OCI-LY3 (cell line): ENCODE measurements around the gene ARHGAP28.

Experiments used
- H2AFZ ChIP-seq: fragments of 200-600, 300-600 bp; shearing (Covaris generic); 2 replicates; pipeline ENCODE4 v1.6.0; 2014; ENCODE audit warnings: antibody characterized with exemption, low read depth, low read length
- H3K27ac ChIP-seq: fragments of 200-600, 300-600 bp; sonication (generic); 2 replicates; pipeline ENCODE4 v1.5.1; 2014; ENCODE audit warnings: mild to moderate bottlenecking, low read length, moderate library complexity, mixed read lengths
- H3K27me3 ChIP-seq: fragments of 200-600, 300-600 bp; sonication (generic); 2 replicates; pipeline ENCODE4 v1.6.1; 2014; ENCODE audit warnings: low read depth, low read length, mixed read lengths
- H3K36me3 ChIP-seq: fragments of 200-600, 300-600 bp; sonication (generic); replicated peaks from 2 replicates; pipeline ENCODE3; 2014; ENCODE audit warnings: low read depth, low read length, mixed read lengths
- H3K4me1 ChIP-seq: fragments of 300-600, 200-600 bp; sonication (generic); 2 replicates; pipeline ENCODE4 v1.6.1; 2014; ENCODE audit warnings: low read length, mixed read lengths
- H3K4me2 ChIP-seq: fragments of 200-600, 300-600 bp; sonication (generic); 2 replicates; pipeline ENCODE4 v1.6.1; 2014; ENCODE audit warnings: low read length, mixed read lengths
- H3K4me3 ChIP-seq: fragments of 300-600, 200-600 bp; sonication (generic); 2 replicates; pipeline ENCODE4 v1.5.1; 2014; ENCODE audit warnings: antibody characterized with exemption, mild to moderate bottlenecking, low read length, moderate library complexity
- H3K79me2 ChIP-seq: fragments of 300-600, 200-600 bp; shearing (Covaris generic); 2 replicates; pipeline ENCODE4 v1.6.1; 2014; ENCODE audit warnings: mild to moderate bottlenecking, low read length, mixed read lengths
- H3K9ac ChIP-seq: fragments of 300-600, 200-600 bp; shearing (Covaris generic); 2 replicates; pipeline ENCODE4 v1.6.0; 2014; ENCODE audit warnings: mild to moderate bottlenecking, low read length, moderate library complexity
- H3K9me3 ChIP-seq: fragments of 200-600, 300-600 bp; shearing (Covaris generic); 2 replicates; pipeline ENCODE4 v1.6.1; 2014; ENCODE audit warnings: low read length, mixed read lengths; ENCODE audit not compliant: insufficient read depth
- H4K20me1 ChIP-seq: fragments of 200-600, 300-600 bp; sonication (generic); 2 replicates; pipeline ENCODE4 v1.6.1; 2016; ENCODE audit warnings: low read length, mixed read lengths; ENCODE audit not compliant: insufficient read depth
- EZH2phosphoT487 ChIP-seq: fragments of 200-600 bp; shearing (Covaris generic); IDR thresholded peaks from 2 replicates; pipeline ENCODE4 v1.6.1; 2018; ENCODE audit warnings: antibody characterized with exemption, mixed run types, low read depth
- TF ChIP-seq, protein P1 (sequence below): fragments of 200-600, 300-600 bp; sonication (generic); IDR thresholded peaks from 2 replicates; pipeline ENCODE4 v1.5.1; 2014; ENCODE audit warnings: antibody characterized with exemption, low read length, low read depth

The ARHGAP28 gene

DNA sequence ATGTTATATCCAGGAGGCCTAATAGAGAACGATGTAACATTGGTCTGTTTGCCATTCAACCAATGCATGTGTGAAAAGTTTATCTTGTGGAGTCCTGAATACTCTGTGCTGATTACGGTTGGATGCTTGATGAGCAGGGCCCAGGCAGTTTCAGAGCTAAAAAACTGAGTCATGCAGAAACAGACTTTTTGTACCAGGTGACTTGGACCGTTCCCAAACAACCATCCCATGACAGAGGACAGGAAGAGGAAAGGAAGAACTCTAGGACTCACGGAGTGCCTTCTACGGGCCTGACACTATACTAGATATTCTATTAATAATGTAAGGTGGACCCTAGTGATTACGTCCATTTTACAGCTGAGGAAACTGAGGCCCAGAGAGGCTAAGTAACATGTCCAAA, 142.1 kb downstream of the ARHGAP28 start:
- no peak overlapping the region for H2AFZ ChIP-seq
- no peaks in the 10 kb centered on the region for H3K9me3 ChIP-seq
- H3K4me2 ChIP-seq, result no peak overlapping the region
- H3K27ac ChIP-seq, result no peak overlapping the region
- TF ChIP-seq EZH2phosphoT487, result no peak
- TF ChIP-seq, protein P1, sequence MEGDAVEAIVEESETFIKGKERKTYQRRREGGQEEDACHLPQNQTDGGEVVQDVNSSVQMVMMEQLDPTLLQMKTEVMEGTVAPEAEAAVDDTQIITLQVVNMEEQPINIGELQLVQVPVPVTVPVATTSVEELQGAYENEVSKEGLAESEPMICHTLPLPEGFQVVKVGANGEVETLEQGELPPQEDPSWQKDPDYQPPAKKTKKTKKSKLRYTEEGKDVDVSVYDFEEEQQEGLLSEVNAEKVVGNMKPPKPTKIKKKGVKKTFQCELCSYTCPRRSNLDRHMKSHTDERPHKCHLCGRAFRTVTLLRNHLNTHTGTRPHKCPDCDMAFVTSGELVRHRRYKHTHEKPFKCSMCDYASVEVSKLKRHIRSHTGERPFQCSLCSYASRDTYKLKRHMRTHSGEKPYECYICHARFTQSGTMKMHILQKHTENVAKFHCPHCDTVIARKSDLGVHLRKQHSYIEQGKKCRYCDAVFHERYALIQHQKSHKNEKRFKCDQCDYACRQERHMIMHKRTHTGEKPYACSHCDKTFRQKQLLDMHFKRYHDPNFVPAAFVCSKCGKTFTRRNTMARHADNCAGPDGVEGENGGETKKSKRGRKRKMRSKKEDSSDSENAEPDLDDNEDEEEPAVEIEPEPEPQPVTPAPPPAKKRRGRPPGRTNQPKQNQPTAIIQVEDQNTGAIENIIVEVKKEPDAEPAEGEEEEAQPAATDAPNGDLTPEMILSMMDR, result no peak
- H3K27me3 ChIP-seq, result no peaks in the 10 kb centered on the region
- no peaks in the 10 kb centered on the region for H3K36me3 ChIP-seq
- H4K20me1 ChIP-seq, result no peaks in the 10 kb centered on the region
- no peak overlapping the region for H3K9ac ChIP-seq
- H3K79me2 ChIP-seq, result no peaks in the 10 kb centered on the region
- H3K4me1 ChIP-seq, result no peaks in the 10 kb centered on the region
- no peak overlapping the region for H3K4me3 ChIP-seq

DNA sequence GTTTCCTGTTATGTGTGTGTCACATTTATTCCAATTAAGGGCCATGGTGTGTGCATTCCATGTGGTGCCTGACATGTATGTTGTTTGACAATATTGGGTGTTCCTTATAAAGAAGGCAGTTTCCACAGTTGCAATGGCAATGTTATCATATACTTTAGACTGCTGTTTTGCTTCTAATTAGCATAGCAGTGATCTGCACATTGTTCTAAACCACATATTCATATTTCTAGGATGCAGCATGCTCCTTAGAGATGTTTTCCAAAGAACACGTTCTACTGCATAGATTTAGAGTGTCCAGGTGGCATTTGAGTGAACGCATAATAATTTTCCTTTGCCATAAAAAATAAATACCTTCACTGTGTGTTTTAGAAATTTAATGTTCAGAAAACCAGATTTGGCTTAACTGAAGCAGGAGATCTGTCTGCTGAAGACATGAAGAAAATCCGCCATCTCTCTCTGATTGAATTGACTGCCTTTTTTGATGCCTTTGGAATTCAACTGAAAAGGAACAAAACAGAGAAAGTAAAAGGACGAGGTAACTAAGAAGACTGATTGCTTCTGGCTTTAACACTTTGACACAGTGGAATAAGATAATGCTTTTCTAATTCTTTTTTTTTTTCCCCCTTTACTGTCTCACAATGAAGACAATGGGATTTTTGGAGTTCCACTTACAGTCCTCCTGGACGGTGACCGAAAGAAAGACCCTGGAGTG, 143.7 kb downstream of the ARHGAP28 start:
- no peak overlapping the region for H3K27ac ChIP-seq
- no peak overlapping the region for H3K4me3 ChIP-seq
- no peaks in the 10 kb centered on the region for H3K4me1 ChIP-seq
- no peaks in the 10 kb centered on the region for H3K36me3 ChIP-seq
- no peak overlapping the region for H3K9ac ChIP-seq
- H3K4me2 ChIP-seq, result no peak overlapping the region
- no peak for TF ChIP-seq EZH2phosphoT487
- TF ChIP-seq, protein P1, result no peak
- H4K20me1 ChIP-seq, result no peaks in the 10 kb centered on the region
- no peaks in the 10 kb centered on the region for H3K27me3 ChIP-seq
- no peaks in the 10 kb centered on the region for H3K79me2 ChIP-seq
- no peak overlapping the region for H2AFZ ChIP-seq
- H3K9me3 ChIP-seq, result no peaks in the 10 kb centered on the region

DNA sequence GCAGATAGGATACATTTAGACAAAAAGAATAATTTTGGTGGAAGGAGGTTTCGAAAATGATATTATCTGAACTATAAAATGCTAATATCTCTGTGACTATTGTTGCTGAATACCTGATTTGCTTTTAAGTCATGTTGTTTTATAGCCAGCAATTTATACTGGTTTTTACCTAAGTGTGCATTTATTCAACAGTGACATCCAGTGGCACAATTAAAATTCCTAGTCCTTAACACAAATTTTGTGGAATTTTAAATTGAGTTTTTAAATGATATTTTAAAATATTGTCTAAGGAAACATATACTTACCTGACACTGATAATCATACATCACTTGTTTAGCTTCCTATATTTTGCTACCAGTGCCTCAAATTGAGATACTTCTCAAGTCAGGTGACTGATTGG, 144.8 kb downstream of the ARHGAP28 start:
- TF ChIP-seq EZH2phosphoT487, result no peak
- TF ChIP-seq, protein P1, result no peak
- H3K79me2 ChIP-seq, result no peaks in the 10 kb centered on the region
- no peak overlapping the region for H3K27ac ChIP-seq
- H3K4me2 ChIP-seq, result no peak overlapping the region
- no peak overlapping the region for H2AFZ ChIP-seq
- H3K9me3 ChIP-seq, result no peaks in the 10 kb centered on the region
- H3K4me1 ChIP-seq, result no peaks in the 10 kb centered on the region
- no peaks in the 10 kb centered on the region for H4K20me1 ChIP-seq
- no peaks in the 10 kb centered on the region for H3K27me3 ChIP-seq
- no peak overlapping the region for H3K4me3 ChIP-seq
- no peaks in the 10 kb centered on the region for H3K36me3 ChIP-seq
- no peak overlapping the region for H3K9ac ChIP-seq

DNA sequence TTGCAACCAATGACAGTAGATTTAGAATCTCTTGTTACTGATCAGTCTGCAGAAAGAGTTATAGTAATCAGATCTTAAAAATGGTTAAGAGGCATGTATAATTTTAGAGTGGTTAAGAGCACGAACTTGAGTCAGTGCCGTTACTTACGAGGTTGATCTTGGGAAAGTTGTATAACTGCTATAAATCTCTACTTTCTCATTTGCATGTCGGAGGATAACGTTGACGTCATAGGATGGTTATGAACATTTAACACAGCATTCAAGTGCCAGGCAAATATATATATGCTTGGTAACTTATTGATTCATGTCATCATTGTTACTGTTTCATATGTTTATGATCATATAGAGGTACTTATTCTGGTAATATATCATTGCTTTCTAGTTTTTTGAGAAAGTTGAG, 146.2 kb downstream of the ARHGAP28 start:
- H3K9ac ChIP-seq, result no peak overlapping the region
- H4K20me1 ChIP-seq, result no peaks in the 10 kb centered on the region
- no peak overlapping the region for H3K4me2 ChIP-seq
- no peak for TF ChIP-seq EZH2phosphoT487
- TF ChIP-seq, protein P1, result no peak
- no peaks in the 10 kb centered on the region for H3K79me2 ChIP-seq
- H2AFZ ChIP-seq, result no peak overlapping the region
- no peak overlapping the region for H3K4me3 ChIP-seq
- H3K27ac ChIP-seq, result no peak overlapping the region
- no peaks in the 10 kb centered on the region for H3K9me3 ChIP-seq
- H3K27me3 ChIP-seq, result no peaks in the 10 kb centered on the region
- no peaks in the 10 kb centered on the region for H3K36me3 ChIP-seq
- H3K4me1 ChIP-seq, result no peaks in the 10 kb centered on the region
